Measurements from ENCODE around the gene PDE1C. TPM values are rescaled to one million over a fixed set of nuclear protein-coding genes. Genes with fewer than 3 reads are reported as not detected.
A peak's percentile ranks its signal among the peaks of the same experiment; 100 is the strongest.

PDE1C gene
- total and polyA plus RNA-seq, 2 experiments from 2014 or later: 0.38 to 2.3 TPM

DNA sequence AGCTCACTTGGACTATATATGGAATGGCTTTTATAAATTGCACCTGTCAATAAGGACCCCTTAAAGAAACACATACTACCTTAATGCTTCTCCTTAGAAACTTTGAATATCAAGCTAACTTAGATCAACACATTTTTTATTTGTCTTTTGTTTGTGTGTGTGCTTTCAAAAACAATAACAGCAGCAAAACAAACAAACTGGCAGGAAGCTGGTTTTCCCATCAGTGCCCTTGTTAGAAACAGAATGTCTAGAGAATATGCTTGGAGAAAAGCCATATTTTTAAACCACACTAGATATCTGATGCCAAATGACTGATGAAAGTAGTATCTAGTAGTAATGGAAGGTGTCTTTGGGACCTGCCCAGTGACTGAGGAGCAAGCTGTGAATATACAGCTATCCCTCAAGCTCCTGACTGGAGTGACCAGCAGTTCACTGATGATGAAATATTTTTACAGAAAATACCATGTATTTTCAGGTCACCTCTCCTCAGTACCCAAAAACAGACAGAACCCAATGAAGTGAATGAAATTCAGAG is 1.0 kb downstream of the PDE1C start:
- Histone ChIP-seq H3K27ac (no peak overlapping the region), H3K36me3 (no peaks in the 10 kb centered on the region), H3K27me3 (peaks cover 89% of the 10 kb centered on the region), H3K4me1 (ENCODE audit: low read depth) (no peaks in the 10 kb centered on the region), H3K4me3 (no peak overlapping the region), H3K9me3 (ENCODE audit: low read depth) (no peaks in the 10 kb centered on the region)
- DNase-seq (ENCODE audit: low read depth in 1 of 2, low spot score in 1 of 2): no peak
- TF ChIP-seq, protein P1, sequence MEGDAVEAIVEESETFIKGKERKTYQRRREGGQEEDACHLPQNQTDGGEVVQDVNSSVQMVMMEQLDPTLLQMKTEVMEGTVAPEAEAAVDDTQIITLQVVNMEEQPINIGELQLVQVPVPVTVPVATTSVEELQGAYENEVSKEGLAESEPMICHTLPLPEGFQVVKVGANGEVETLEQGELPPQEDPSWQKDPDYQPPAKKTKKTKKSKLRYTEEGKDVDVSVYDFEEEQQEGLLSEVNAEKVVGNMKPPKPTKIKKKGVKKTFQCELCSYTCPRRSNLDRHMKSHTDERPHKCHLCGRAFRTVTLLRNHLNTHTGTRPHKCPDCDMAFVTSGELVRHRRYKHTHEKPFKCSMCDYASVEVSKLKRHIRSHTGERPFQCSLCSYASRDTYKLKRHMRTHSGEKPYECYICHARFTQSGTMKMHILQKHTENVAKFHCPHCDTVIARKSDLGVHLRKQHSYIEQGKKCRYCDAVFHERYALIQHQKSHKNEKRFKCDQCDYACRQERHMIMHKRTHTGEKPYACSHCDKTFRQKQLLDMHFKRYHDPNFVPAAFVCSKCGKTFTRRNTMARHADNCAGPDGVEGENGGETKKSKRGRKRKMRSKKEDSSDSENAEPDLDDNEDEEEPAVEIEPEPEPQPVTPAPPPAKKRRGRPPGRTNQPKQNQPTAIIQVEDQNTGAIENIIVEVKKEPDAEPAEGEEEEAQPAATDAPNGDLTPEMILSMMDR (IDR thresholded peaks at IDR 0.05; ENCODE audit: low read depth, low read length): no peak

DNA sequence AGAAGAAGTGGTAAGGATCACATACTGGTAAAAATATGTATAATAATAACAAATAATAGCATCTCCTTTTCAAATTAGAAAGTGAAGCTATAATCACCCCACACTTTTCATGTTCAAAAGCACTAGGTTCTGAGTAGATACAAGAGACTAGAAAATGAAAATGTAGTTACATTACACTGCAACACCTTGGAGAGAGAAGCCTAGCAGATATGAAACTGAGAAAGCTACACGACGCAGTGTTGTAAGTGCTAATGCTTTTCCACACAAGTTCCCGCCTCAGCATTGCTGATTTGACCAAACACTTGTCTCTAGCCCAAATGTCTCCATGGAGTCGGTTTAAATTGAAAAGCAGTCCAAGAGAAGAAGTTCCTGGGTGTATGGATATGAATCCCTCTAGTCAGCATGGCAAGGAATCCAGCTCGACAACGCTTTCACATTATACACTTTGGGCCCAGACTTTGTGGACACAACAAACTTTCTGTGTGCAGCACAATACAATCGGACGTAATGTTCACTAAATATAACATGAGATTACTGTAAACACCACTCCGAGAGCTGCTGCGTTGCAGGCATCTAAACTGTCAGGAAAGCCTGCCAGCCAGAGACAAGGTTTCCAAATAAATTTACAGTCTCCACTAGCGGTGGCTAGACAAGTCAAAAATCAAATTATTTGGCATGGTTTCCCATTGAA is 1.7 kb downstream of the PDE1C start:
- no peak overlapping the region for H3K27ac ChIP-seq
- no peaks in the 10 kb centered on the region for H3K9me3 ChIP-seq (ENCODE audit: low read depth)
- H3K4me1 ChIP-seq (ENCODE audit: low read depth): no peaks in the 10 kb centered on the region
- no peaks in the 10 kb centered on the region for H3K36me3 ChIP-seq
- TF ChIP-seq, protein P1 (IDR thresholded peaks at IDR 0.05; ENCODE audit: low read depth, low read length): no peak
- peaks cover 83% of the 10 kb centered on the region for H3K27me3 ChIP-seq
- no peak for DNase-seq (ENCODE audit: low read depth in 1 of 2, low spot score in 1 of 2)
- no peak overlapping the region for H3K4me3 ChIP-seq

DNA sequence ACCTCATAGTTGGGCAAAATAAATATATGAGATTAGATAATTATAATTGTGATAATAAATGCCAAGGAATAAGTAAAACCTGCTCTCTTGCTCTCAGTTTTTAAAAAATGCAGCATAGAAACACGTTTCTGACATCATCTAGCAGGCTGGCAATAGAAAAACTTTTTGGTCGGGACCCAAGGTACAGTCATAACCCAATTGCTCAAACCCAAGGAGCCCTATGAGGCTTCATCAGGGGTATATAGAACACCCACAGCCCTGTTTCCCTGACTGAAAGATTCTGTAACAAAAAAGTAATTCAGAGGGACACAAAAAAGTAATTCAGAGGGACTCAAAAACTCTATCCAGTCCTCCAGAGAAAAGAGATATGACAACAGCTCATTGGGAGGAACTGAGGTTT is 3.8 kb downstream of the PDE1C start:
- H3K4me1 ChIP-seq (ENCODE audit: low read depth): no peaks in the 10 kb centered on the region
- no peaks in the 10 kb centered on the region for H3K36me3 ChIP-seq
- DNase-seq (ENCODE audit: low read depth in 1 of 2, low spot score in 1 of 2): no peak
- no peak overlapping the region for H3K27ac ChIP-seq
- H3K9me3 ChIP-seq (ENCODE audit: low read depth): no peaks in the 10 kb centered on the region
- H3K27me3 ChIP-seq: peaks cover 62% of the 10 kb centered on the region
- no peak overlapping the region for H3K4me3 ChIP-seq
- TF ChIP-seq, protein P1 (IDR thresholded peaks at IDR 0.05; ENCODE audit: low read depth, low read length): no peak

DNA sequence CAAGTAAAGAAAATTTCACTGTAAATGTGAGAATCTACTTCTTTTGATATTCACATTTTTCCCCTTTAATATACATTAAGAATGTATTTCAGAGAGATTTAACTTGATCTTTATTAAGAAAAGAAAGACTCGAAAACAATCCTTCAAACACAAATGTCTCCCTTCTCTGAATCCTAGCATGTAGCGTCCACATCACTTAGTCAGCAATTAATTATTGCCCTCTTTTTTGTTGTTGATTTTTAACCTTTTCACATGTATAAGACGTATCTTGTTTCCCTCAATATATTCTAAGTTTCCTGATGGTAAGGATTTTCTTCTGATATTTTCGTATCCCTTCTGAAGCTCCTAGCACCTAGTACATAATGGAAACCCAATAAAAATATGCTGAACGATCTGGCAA is 6.6 kb downstream of the PDE1C start:
- no peak for DNase-seq (ENCODE audit: low read depth in 1 of 2, low spot score in 1 of 2)
- H3K4me1 ChIP-seq (ENCODE audit: low read depth): no peaks in the 10 kb centered on the region
- TF ChIP-seq, protein P1 (IDR thresholded peaks at IDR 0.05; ENCODE audit: low read depth, low read length): no peak
- no peaks in the 10 kb centered on the region for H3K9me3 ChIP-seq (ENCODE audit: low read depth)
- no peak overlapping the region for H3K4me3 ChIP-seq
- H3K27ac ChIP-seq: no peak overlapping the region
- H3K27me3 ChIP-seq: peaks cover 34% of the 10 kb centered on the region
- no peaks in the 10 kb centered on the region for H3K36me3 ChIP-seq

DNA sequence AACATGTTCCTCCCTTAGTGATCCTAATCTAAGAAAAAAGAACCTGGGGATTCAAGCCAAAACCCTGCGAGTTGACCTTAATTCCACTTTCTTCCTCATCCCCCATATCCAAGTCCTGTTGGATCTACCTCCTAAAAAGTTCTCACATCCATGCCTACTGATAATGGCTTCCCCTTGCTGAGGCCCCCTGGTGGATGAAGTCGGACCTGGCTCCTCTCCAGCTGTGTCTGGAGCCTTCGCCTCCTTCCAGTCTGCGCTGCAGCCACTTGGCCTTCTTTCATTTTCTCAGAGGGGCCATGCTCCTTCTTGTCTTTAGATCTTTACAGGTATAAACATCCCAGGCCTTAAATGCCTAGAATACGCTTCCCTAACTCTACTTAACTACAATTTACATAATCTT is 8.1 kb downstream of the PDE1C start:
- Histone ChIP-seq H3K27ac (no peak overlapping the region), H3K9me3 (ENCODE audit: low read depth) (no peaks in the 10 kb centered on the region), H3K4me3 (no peak overlapping the region), H3K36me3 (no peaks in the 10 kb centered on the region), H3K27me3 (peaks cover 20% of the 10 kb centered on the region), H3K4me1 (ENCODE audit: low read depth) (no peaks in the 10 kb centered on the region)
- DNase-seq (ENCODE audit: low read depth in 1 of 2, low spot score in 1 of 2): peak; percentile 29 to 51
- TF ChIP-seq, protein P1 (IDR thresholded peaks at IDR 0.05; ENCODE audit: low read depth, low read length): peak; percentile 38

Data from cardiac muscle cell (in vitro differentiated cells and primary cell).